LoVo (cell line): ENCODE measurements around the gene DYSF.

Experiments used
- DNase-seq: peaks from one replicate; pipeline ENCODE4 v3.0.0-alpha.2; 2016; ENCODE audit warnings: low spot score

The DYSF gene

GRCh38 chr2:71502941-71503738, 49.8 kb downstream of the DYSF start:
- DNase-seq = no peak

DNA sequence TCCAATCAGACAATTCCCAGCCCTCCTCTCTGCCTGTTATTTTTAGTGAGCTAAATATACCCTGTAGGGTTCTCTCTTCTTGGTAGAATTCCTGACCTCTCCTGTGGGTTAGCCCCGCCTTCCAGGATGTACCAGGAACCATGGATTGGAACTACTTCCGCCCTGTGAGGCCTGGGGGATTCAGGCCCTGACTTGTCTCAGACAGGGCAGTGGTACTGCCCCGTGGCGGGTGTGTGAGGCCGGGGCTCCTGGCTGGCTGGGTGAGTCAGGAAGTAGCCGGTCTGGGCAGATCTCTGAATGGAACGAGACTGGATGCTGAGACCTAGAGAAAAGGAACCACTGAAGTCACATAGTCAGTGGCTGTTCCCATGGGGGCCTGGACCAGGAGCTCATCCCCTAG, 50.5 kb downstream of the DYSF start:
- peak; percentile 2 for DNase-seq

DNA sequence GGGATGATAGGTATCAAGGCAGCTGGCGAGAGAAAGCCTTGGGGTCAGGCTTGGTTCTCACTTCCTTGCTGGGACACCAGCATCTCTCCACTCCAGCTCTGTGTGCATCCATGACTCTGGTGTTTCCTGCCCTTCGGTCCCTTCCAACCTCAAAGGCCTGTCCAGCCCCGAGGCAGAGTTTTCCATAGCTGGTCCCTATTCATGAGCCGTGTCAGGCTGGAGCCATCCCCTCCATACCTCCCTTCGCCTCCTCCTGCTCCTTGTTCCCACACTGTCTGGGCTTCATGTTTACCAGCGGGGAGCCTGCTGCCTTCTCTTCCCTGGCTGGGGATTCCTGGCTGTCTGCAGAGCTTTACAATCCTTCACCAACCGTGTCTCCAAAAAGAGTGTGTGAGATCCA, 51.2 kb downstream of the DYSF start:
- no peak for DNase-seq

- no peak for DNase-seq
Observed at GRCh38 chr2:71505086-71505769, 51.9 kb downstream of the DYSF start.

- no peak for DNase-seq
Observed at GRCh38 chr2:71505770-71506140, 52.4 kb downstream of the DYSF start.

- DNase-seq = no peak
Observed at GRCh38 chr2:71506222-71507153, 53.1 kb downstream of the DYSF start.

DNA sequence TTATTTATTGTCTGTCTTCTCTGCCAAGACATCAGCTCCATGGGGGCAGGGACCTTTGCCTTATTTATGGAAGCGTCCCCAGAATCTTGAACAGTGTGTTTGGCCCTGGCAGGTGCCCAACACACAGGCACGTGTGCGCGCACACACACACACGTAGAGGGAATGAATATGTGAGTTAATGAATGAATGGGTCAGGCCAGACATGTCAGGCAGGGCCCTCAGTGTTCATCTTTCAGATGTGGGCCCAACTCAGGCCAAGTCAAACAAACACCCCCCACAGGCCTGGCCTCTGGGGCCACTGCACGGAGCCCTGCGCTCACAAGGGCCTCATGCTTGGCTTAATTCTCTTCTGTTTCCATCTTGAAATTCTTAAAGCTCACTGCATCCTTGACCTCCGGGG, 54.1 kb downstream of the DYSF start:
- DNase-seq = no peak

DNA sequence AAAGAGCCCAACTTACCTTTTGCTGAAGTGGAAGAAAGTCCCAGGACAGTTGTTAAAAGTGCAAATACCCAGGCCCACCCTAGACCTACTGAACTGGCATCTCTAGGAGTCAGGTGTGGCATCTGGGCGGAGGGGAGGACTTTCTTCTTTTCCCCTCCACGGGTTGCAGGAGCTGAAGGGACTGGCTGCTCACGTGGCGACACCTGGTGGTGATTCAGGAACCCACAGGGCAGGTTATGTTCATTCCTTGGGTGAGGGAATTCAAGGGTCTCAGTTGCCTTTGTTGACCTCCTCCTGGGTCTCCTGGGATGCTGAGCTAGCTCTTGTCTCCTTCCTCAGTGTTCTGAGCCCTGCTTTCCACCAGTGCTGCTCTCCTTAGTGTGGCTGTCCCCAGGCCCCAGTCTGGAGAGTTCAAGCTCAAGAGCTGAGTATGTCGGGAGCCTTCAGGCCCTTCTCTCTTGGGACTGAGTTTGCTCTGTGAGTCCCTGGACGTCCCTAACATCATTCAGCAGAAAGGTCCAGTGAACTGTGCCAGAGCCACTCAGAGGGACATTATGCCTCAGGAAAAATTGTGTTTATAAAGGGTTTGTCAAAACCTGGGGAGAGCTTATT, 56.9 kb downstream of the DYSF start:
- DNase-seq = peak; percentile 55

DNA sequence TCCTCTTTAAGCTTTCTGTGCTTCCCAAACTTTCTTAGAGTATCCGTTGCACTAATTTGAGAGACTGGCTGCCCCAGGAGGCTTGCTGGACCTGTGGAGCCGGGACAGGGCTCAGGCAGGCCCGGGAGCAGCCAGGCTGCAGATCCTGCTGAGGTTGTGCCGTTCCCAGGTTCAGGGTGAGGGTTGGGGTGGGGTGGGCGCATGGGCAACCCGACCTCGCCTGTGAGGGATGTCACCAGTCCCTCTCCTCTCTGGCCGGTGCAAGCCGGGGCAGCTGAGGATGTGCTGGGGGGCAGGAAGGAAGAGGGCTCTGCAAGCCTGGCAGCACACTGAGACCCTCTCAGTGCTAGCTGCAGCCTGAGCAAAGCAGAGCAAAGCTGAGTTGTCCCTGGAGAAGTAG, 57.6 kb downstream of the DYSF start:
- no peak for DNase-seq

DNA sequence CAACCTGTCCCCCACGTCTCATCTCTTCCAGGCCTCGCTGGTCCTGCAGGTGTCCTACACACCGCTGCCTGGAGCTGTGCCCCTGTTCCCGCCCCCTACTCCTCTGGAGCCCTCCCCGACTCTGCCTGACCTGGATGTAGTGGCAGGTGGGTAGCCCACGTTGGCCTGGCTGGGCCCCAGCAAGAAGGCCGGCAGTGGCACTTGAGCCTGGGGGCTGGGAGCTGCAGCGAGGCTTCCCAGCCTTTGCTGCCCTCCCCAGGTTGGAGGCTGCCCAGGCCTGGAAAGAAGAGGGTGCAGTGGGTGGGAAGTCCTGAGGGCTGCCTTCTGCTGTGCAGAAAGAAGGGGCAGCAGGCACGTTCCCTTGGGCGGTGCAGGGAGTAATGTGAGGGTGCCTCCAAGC, 58.4 kb downstream of the DYSF start:
- no peak for DNase-seq

DNA sequence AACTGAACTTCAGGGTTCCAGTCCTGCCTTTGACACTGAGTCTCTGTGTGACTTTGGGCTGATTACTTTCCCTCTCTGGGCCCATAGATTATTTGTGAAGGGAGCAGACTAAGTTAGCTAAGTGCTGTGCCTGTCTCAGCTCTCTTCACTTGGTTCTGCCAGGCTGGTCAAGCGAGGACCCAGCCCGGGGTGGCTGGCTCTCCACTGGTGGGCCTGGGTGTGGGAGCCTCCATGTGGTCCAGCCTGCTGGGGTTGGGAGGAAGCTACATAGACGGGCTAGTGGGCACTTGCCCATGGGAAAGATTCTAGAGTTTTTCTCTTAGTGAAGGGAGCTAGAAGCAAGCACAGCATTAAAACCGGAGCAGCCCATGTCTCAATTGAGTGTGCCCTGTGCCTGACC, 59.0 kb downstream of the DYSF start:
- DNase-seq = no peak

- no peak for DNase-seq
Observed at GRCh38 chr2:71513096-71513495, 59.7 kb downstream of the DYSF start.

- DNase-seq = no peak
Observed at GRCh38 chr2:71513721-71514120, 60.4 kb downstream of the DYSF start.

- DNase-seq = no peak
Observed at GRCh38 chr2:71516253-71516888, 63.0 kb downstream of the DYSF start.

- no peak for DNase-seq
Observed at GRCh38 chr2:71517851-71518250, 64.5 kb downstream of the DYSF start.

DNA sequence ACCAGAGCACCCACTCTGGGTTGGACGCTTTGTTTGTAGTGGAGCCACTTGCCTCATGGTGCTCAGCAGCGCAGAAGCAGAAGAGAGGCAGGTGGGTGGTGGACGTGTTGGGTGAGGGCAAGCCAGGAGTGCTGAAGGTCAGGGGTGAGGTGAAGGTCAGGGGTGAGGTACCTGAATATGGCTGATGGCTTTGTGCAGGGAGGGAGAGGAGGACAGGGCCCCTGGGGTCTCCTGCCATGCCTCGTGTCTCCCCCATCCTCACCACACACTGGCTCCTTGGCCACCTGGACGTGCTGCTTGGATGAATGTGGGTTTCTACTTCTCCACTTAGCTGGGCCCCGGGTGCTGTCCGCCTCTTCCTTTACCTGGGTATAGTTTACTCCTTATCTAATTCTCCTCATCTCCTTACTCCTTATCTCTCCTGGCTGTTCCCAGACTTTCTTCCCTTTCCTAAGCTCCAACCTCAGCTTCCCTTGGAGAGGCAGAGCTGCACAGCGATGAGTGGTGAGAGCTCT, 68.1 kb downstream of the DYSF start:
- DNase-seq = no peak

GRCh38 chr2:71524476-71524875, 71.1 kb downstream of the DYSF start:
- DNase-seq = no peak

- DNase-seq = no peak
Observed at GRCh38 chr2:71526141-71526540, 72.8 kb downstream of the DYSF start.

DNA sequence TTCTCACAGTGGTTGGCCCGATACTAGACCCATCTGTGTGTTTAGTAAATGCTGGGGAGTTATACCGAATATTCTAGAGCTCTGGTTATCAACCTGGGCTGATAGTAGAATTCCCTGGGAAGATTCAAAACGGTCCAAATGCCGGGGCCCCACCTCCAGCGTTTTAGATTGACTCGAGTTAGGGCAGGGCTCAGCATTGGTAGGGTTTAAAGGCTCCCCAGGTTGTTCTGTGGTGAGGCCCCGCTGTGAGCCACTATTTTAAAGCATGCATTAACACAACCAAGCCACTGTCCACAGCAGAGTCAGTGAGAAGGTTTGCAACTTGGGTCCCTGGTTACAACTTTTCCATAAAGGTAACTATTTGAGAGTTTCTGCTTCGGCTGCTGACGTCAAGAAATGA, 73.6 kb downstream of the DYSF start:
- no peak for DNase-seq

DNA sequence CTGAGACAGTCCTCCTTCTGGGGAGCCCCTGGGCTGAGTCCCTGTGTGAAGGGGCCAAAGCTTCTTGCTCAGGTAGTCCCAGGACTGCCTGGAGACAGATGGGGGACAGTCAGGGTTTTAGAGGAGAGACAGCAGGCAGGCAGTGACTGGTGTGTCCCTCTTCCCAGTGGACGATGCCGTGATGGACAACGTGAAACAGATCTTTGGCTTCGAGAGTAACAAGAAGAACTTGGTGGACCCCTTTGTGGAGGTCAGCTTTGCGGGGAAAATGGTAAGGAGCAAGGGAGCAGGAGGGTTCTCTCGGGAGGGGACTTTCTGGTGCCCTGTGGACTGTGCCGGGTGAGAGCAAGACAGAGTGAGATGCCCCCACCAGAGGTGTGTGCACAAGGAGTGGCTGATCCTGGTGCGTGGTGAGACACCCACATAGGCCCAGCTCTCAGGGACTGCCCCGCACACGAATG, 74.8 kb downstream of the DYSF start:
- DNase-seq = no peak

DNA sequence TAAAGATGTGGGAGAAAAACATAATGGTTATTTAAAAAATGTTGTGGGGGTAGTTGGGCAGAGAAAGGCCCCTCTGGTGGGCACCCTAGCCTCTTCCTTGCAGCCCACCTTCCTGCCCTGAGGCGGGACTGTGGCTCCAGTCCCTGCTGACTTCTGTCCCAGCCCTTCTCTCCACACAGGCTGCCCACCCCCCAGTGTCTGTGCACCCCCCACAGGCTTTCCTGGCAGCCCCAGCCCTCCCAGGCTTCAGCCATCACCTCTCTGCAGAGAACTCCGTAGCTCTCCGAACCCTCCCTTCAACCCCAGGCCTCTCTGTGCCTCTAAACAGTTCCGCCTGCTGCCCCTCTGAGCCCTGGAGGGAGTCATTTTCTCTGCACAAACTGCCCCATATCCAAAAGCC, 75.4 kb downstream of the DYSF start:
- DNase-seq = no peak
